ENCODE results near the gene PSORS1C2. TPM values are rescaled to one million over a fixed set of nuclear protein-coding genes. Genes with fewer than 3 reads are reported as not detected.

Gene PSORS1C2
- total RNA-seq, 1 experiment from 2014 or later, result not detected

- ChIA-PET POLR2A (ENCODE audit: unreplicated experiment) (interaction anchor here (0.6 kb wide), 2 partner anchors 209 to 359 kb away, joined by 3 to 4 read pairs; no protein-coding TSS in a partner anchor), CTCF (no interaction called here)
- TF ChIP-seq CTCF (conservative IDR thresholded peaks at IDR 0.05) (no peak), EZH2 (IDR thresholded peaks at IDR 0.05; ENCODE audit: low read depth) (no peak)
- no peak overlapping the region for H3K27ac ChIP-seq
- no TSS peak for BruUV-seq (replicated peaks)
- H3K9me2 ChIP-seq (ENCODE audit: insufficient read depth), result no peaks in the 10 kb centered on the region
- H3K4me3 ChIP-seq, result no peak overlapping the region
- no peaks in the 10 kb centered on the region for H3K36me3 ChIP-seq (ENCODE audit: low read depth)
- peaks cover 13% of the 10 kb centered on the region; the same call in 1 of the 2 replicates for H3F3A ChIP-seq (ENCODE audit: insufficient read depth, low read depth)
- H3K4me1 ChIP-seq (replicated peaks; ENCODE audit: insufficient read depth), result peaks cover 17% of the 10 kb centered on the region
- no peaks in the 10 kb centered on the region for H3K9me3 ChIP-seq (ENCODE audit: insufficient read depth, low read depth)
- no peak for DNase-seq
- intact Hi-C loops (cut with micrococcal nuclease; ENCODE audit: unreplicated experiment), result no loop called here
- no peak overlapping the region for H3K4me2 ChIP-seq
- H3K27me3 ChIP-seq (ENCODE audit: insufficient read depth, low read depth), result no peaks in the 10 kb centered on the region
- no peaks in the 10 kb centered on the region for H4K20me1 ChIP-seq (ENCODE audit: insufficient read depth)
- no peaks in the 10 kb centered on the region for H3K79me2 ChIP-seq (ENCODE audit: low read depth)
- H2AFZ ChIP-seq, result no peak overlapping the region
Observed at GRCh38 chr6:31091680-31092079, 47.2 kb downstream of the PSORS1C2 start.

GRCh38 chr6:31090973-31091364 is 47.9 kb downstream of the PSORS1C2 start:
- Histone ChIP-seq H3K79me2 (ENCODE audit: low read depth) (no peaks in the 10 kb centered on the region), H3K9me3 (ENCODE audit: insufficient read depth, low read depth) (no peaks in the 10 kb centered on the region), H3K4me1 (replicated peaks; ENCODE audit: insufficient read depth) (peaks cover 22% of the 10 kb centered on the region), H3F3A (ENCODE audit: insufficient read depth, low read depth) (peaks cover 16% of the 10 kb centered on the region; the same call in 1 of the 2 replicates), H3K4me2 (no peak overlapping the region), H3K9me2 (ENCODE audit: insufficient read depth) (no peaks in the 10 kb centered on the region), H3K4me3 (no peak overlapping the region), H4K20me1 (ENCODE audit: insufficient read depth) (no peaks in the 10 kb centered on the region), H3K27ac (no peak overlapping the region), H3K27me3 (ENCODE audit: insufficient read depth, low read depth) (no peaks in the 10 kb centered on the region), H3K36me3 (ENCODE audit: low read depth) (no peaks in the 10 kb centered on the region), H2AFZ (no peak overlapping the region)
- intact Hi-C loops (cut with micrococcal nuclease; ENCODE audit: unreplicated experiment), result no loop called here
- TF ChIP-seq EZH2 (IDR thresholded peaks at IDR 0.05; ENCODE audit: low read depth), result no peak
- TF ChIP-seq CTCF (conservative IDR thresholded peaks at IDR 0.05), result no peak
- no TSS peak for BruUV-seq (replicated peaks)
- ChIA-PET POLR2A (ENCODE audit: unreplicated experiment) (interaction anchor here (0.6 kb wide), 2 partner anchors 208 to 358 kb away, joined by 3 to 4 read pairs; no protein-coding TSS in a partner anchor), CTCF (interaction anchor here (0.7 kb wide), 1 partner anchor 595 kb away, joined by 4 read pairs; no protein-coding TSS in a partner anchor)
- DNase-seq, result no peak

- Histone ChIP-seq H3K79me2 (ENCODE audit: low read depth) (no peaks in the 10 kb centered on the region), H3K27me3 (ENCODE audit: insufficient read depth, low read depth) (no peaks in the 10 kb centered on the region), H3K9me3 (ENCODE audit: insufficient read depth, low read depth) (no peaks in the 10 kb centered on the region), H3K4me3 (no peak overlapping the region), H3K4me1 (replicated peaks; ENCODE audit: insufficient read depth) (peaks cover 22% of the 10 kb centered on the region), H3F3A (ENCODE audit: insufficient read depth, low read depth) (peaks cover 16% of the 10 kb centered on the region; the same call in 1 of the 2 replicates), H3K27ac (no peak overlapping the region), H3K36me3 (ENCODE audit: low read depth) (no peaks in the 10 kb centered on the region), H3K9me2 (ENCODE audit: insufficient read depth) (no peaks in the 10 kb centered on the region), H3K4me2 (no peak overlapping the region), H4K20me1 (ENCODE audit: insufficient read depth) (no peaks in the 10 kb centered on the region), H2AFZ (no peak overlapping the region)
- BruUV-seq (replicated peaks), result no TSS peak
- ChIA-PET CTCF (interaction anchor here (0.7 kb wide), 1 partner anchor 594 kb away, joined by 4 read pairs; no protein-coding TSS in a partner anchor), POLR2A (ENCODE audit: unreplicated experiment) (no interaction called here)
- no peak for DNase-seq
- intact Hi-C loops (cut with micrococcal nuclease; ENCODE audit: unreplicated experiment), result no loop called here
- no peak for TF ChIP-seq EZH2 (IDR thresholded peaks at IDR 0.05; ENCODE audit: low read depth)
- TF ChIP-seq CTCF (conservative IDR thresholded peaks at IDR 0.05), result no peak
Observed at GRCh38 chr6:31090275-31090972, 48.4 kb downstream of the PSORS1C2 start.

Other genes with a start within 250 kb of the PSORS1C2 start
- gene GTF2H4, start 230.9 kb downstream of the PSORS1C2 start, total RNA-seq (2021), result 31.3 and 43.9 TPM in 2 replicates
- 59.4 and 60.3 TPM in 2 replicates for gene VARS2, start 224.8 kb downstream of the PSORS1C2 start, total RNA-seq (2021)
- gene SFTA2, start 206.9 kb downstream of the PSORS1C2 start, total RNA-seq (2021), result 0.72 and 0.75 TPM in 2 replicates
- gene MUCL3, start 198.1 kb downstream of the PSORS1C2 start, total RNA-seq (2021), result not detected in 2 replicates
- gene MUC21, start 155.3 kb downstream of the PSORS1C2 start, total RNA-seq (2021), result 0.13 TPM in 1 of 2 replicates, not detected in the other
- not detected in 2 replicates for gene MUC22, start 128.6 kb downstream of the PSORS1C2 start, total RNA-seq (2021)
- gene C6orf15, start 26.5 kb downstream of the PSORS1C2 start, total RNA-seq (2021), result 21.1 and 21.6 TPM in 2 replicates
- gene PSORS1C1, start 24.3 kb downstream of the PSORS1C2 start, total RNA-seq (2021), result 29.2 and 34.2 TPM in 2 replicates
- 1.0 and 1.9 TPM in 2 replicates for gene CDSN, start 18.6 kb downstream of the PSORS1C2 start, total RNA-seq (2021)
- gene CCHCR1, start 18.7 kb upstream of the PSORS1C2 start, total RNA-seq (2021), result 60.6 and 69.0 TPM in 2 replicates
- 19.0 and 26.0 TPM in 2 replicates for gene TCF19, start 19.5 kb upstream of the PSORS1C2 start, total RNA-seq (2021)
- gene POU5F1, start 31.6 kb upstream of the PSORS1C2 start, total RNA-seq (2021), result 1.1 and 1.4 TPM in 2 replicates
- 305 and 374 TPM in 2 replicates for gene HLA-C, start 133.0 kb upstream of the PSORS1C2 start, total RNA-seq (2021)
- gene HLA-B, start 218.1 kb upstream of the PSORS1C2 start, total RNA-seq (2021), result 137 and 204 TPM in 2 replicates

Measured in PC-9 (cell line).